ENCODE measurements around the gene PDCL2.

PDCL2 gene, protein sequence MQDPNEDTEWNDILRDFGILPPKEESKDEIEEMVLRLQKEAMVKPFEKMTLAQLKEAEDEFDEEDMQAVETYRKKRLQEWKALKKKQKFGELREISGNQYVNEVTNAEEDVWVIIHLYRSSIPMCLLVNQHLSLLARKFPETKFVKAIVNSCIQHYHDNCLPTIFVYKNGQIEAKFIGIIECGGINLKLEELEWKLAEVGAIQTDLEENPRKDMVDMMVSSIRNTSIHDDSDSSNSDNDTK

DNA sequence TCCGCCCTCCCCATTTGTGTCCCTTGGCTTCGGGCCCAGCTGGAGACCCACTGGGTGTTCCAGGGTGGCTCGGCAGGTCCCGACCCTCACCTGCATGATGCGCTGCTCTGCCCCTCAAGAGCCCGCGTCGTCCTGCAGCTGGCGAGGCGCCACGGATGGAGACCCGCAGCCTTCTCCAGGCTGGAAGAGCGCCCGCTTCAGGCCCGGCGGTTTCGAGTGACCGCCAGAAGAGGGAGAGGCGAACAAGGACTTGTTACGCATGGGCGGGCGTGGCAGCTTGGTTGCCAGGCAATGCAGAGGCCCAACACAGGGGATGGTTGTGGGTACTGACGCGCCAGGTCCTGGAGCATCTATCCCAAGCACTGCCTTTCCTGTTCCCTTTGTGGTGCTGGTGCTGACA is at the start of gene PDCL2:
Gene PDCL2 (minus strand): TSS at position 232 of the 400 bp plus-strand sequence. CDS start 136 bp downstream, at position 96.
- no peak within 1 kb of the TSS for H3K27ac ChIP-seq
- TF ChIP-seq, protein P1, sequence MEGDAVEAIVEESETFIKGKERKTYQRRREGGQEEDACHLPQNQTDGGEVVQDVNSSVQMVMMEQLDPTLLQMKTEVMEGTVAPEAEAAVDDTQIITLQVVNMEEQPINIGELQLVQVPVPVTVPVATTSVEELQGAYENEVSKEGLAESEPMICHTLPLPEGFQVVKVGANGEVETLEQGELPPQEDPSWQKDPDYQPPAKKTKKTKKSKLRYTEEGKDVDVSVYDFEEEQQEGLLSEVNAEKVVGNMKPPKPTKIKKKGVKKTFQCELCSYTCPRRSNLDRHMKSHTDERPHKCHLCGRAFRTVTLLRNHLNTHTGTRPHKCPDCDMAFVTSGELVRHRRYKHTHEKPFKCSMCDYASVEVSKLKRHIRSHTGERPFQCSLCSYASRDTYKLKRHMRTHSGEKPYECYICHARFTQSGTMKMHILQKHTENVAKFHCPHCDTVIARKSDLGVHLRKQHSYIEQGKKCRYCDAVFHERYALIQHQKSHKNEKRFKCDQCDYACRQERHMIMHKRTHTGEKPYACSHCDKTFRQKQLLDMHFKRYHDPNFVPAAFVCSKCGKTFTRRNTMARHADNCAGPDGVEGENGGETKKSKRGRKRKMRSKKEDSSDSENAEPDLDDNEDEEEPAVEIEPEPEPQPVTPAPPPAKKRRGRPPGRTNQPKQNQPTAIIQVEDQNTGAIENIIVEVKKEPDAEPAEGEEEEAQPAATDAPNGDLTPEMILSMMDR (conservative IDR thresholded peaks at IDR 0.05) = no peak

DNA sequence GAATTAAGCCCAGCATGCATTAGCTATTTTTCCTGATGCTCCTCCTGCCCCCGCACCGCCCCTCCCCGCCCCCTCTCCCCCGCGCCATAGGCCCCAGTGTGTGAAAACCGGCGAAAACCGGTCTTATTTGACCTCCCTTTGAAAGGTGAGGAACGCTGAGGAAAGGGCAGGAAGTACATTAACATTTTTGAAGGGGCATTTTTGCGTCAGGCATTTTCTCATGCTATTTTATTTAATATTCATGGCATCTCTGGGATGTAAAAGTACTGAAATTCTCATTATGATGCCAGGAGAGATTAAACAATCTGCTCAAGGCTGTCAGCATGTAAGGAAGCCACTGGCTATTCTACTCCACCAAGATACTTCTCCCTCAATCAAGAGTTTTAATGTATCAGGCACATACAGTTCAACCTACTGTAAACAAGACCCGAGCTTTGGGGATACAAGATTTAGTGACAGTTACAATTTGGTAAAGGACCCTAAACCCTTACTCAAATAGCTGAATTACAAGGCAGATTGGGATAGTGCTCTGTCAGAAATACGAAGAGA is 45.3 kb upstream of the PDCL2 start:
- TF ChIP-seq, protein P1 (conservative IDR thresholded peaks at IDR 0.05) = no peak
- H3K27ac ChIP-seq = no peak overlapping the region

DNA sequence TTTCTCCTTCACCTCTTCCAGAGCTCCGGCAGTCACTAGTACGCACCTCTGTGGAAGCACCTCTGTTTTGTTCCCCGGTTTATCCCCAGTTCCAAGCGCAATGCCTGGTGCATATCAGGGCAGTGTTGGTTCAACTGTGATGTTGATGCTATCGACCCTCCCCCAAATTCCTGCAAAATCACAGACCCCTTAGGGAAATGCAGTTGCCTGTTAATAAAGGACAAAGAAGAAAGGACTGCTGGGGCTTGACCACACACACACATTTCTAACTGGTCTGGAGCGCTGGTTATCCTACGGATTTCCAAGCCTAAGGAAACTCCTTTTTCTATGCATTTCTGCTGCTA is 44.6 kb upstream of the PDCL2 start:
- TF ChIP-seq, protein P1 (conservative IDR thresholded peaks at IDR 0.05) = no peak

DNA sequence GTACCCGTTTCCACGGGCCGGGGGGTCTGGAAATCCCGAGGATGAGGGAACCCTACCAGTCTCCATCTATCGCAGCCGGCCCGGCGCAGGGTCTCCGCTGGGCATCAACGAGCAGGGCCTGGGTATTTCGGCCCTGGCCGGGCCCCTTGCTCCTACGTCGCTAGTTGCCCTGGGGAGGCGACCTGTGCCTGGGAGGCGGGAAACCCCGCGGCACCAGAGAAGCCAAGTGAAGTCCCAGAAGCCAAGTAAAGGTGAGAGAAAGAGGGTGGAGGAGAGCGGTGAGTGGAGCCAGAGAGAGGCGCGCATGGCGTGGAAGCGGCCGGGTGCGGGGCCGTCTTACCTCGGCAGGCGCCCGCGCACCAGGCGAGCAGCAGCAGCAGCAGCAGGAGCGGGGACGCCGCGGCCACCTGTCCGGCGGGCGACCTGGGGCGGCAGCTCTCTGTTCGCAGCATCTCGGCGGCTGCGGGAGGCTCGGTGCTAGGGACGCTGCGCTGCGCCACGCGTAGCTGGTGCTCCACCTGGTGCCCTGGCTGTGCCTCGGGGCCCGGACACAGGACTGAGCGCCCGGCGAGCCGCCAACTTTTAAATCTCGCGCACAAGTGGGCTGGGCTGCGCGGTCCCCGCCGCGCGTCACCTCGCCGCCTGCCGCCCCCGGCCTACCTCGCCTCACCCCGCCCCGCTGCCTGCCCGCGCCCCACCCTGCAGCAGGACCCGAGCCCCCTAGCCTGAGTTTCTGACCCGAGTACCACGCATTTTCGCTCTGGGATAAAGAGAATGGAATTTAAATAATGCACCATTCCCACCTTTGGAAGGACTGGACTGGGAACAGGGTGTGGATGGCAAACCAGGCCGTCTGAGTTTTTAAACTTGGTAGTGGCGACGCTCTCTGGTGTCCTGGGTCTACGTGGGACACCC is 44.0 kb upstream of the PDCL2 start, which contains the start of gene NMU:
Gene NMU (minus strand): TSS at position 558 of the 915 bp plus-strand sequence. CDS start 106 bp downstream, at position 452.
- TF ChIP-seq, protein P1 (conservative IDR thresholded peaks at IDR 0.05) = peak; percentile 58
- peak within 1 kb of the TSS; percentile 48 for H3K27ac ChIP-seq

More for the DNA sequence above, 44.6 kb upstream of the PDCL2 start:
- peak overlapping the region; percentile 48; the same call in 1 of the 2 replicates for H3K27ac ChIP-seq

DNA sequence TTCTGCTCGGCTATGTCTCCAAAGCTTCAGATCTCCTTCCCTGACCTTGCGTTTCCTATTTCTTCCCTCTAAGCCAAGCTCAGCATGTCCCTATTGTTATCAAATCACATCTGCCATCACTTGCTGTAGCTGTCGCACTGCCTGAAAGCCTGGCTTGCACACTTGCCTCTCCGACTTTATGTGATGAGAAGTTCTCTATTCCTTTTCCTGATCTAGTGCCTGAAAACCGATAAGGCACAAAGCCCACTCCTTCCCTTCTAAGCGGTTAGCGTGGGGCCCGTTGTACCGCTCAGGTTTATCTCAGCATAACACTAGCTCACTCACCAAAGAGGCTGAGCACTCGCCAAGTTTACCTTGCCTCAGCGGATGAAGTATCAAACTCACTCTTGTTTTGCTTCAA is 43.2 kb upstream of the PDCL2 start:
- H3K27ac ChIP-seq = peak overlapping the region; percentile 48
- TF ChIP-seq, protein P1 (conservative IDR thresholded peaks at IDR 0.05) = no peak

DNA sequence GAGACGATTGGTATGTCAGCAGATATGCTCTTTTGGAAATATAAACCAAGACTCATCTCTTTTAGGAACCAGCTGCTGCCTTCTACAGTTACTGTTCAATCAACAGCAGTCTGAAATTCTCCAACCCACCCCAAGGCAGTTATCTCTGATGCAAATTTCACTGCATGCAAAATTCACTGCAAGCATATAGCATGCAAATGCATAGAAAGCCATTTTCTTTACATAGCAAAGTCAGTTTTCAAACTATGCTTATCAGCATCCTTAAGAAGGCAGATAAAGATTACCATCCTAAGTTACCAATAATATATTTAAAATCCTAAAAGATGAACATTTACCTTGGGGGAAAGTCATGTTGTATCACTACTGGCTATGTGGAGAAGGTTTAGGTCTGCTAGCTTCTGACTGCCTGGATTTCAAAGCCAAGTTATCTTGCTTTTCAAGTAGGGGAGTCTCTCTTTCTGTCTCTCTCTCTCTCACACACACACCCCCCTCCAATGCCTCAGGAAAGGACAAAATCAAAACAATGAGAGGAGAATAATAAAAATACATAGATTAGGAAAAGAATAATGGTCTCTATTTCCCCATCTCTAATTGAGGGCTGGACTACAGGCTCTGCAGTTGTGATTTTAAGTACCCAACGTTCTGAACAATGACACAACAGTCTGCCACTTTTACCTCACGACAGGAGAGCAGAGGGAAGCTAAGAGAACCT is 42.5 kb upstream of the PDCL2 start:
- TF ChIP-seq, protein P1 (conservative IDR thresholded peaks at IDR 0.05) = no peak
- peak overlapping the region; percentile 48 for H3K27ac ChIP-seq
